T follicular helper cell (primary cell): ENCODE measurements around the gene KCNH1.
"Not testable (repeated sequence)": the region's sequence is repeated elsewhere in the genome, so short reads cannot be mapped to it uniquely, and the experiment has no call there.

ENCODE experiments used
- DNase-seq: peaks from one replicate; pipeline ENCODE4 v3.0.0-alpha.2; 2020; ENCODE audit warnings: low read depth

Gene KCNH1

DNA sequence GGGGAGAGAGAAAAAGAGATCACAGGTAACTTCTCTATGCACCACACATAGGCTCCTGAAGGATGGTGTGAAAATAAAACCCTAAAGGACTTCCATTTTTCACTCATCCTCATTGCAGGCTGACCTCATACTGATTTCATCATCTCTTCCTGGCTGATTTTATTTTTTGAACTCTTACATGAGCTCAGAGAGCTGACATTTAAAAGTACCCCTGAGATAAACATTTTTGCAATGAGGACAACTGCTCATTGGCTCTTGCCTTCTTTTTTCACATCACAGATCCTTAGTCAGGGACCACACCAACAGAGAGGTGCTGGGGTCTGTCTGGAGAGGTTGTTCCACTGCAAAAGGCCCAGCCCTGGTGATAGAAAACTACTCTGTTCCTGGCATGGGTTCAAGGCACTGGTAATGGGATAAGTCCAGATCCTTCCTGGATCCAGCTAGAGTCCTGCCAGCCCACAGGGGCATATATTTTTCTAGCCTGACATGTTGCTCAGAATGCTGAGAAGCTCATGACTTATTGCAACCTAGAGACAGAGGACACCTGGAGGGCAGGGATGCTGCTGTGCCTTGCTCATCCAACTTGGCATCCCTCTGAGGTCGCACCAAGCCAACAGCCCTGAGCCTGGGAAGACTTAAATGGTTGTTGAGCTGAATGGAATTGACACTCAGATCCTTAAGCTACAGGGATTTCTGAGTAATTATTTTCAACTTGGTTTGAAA is 445.3 kb downstream of the KCNH1 start:
- DNase-seq: no peak

GRCh38 chr1:210687582-210688279 is 446.2 kb downstream of the KCNH1 start:
- no peak for DNase-seq

DNA sequence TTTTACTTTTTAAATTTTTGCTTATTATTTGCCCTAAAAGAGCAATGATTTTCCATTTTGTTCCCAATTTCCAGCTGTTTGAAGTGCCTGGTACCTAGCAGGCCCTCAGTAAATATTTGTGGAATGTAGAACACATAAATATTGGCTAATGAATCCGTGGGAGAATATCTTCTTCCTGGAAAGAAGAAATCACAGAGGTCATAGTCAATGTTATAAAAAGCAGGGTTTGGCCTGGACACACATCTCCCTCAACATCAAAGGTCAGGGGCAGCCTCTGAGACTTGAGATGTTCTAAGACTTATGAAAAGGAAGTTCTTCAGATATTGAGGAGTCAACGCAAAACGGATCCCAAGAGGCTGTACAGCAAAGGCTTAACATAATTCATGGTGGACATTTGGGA is 447.1 kb downstream of the KCNH1 start:
- DNase-seq: no peak

DNA sequence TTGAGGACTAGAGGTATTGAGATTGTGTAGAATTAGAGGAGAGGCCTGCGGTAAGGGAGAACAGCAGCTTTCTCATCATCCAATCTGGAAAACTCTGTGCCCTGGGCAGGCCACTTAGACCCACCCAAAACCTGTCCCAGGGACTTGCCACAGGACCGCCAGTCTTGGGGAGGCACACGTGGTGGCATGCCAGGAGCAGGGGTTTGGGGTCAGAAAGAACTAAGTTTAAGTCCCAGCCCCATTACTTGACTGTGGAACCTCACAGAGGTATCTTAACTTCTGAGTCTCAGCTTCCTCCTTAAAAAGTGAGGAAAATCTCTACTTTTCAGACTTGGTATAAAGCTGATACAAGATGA is 448.7 kb downstream of the KCNH1 start:
- DNase-seq: no peak

GRCh38 chr1:210684466-210685294 is 449.3 kb downstream of the KCNH1 start:
- DNase-seq: no peak

GRCh38 chr1:210683403-210684047 is 450.4 kb downstream of the KCNH1 start:
- no peak for DNase-seq

- no peak for DNase-seq
These were observed 452.8 kb downstream of the KCNH1 start for GRCh38 chr1:210681158-210681557.

- no peak for DNase-seq
These were observed 455.6 kb downstream of the KCNH1 start for GRCh38 chr1:210678306-210678705.

DNA sequence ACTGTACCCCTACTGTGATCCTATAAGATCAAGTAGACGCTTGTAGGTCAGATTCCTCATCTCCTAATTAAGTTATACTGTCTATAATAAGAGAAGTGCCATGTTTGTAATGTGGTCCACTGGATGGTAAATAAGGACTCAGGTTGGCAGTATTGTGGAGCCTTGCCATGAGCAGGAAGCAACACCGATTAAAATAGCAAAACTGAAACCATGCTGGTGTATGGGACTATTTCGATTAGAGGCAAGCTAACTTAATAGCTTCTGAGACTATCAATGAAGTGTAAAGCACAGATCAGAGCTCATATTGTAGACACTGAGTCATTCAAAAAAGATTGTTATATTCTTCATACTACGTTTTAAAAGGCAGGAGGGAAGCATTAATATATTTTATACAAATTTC is 456.4 kb downstream of the KCNH1 start:
- DNase-seq: no peak

- no peak for DNase-seq
These were observed 457.4 kb downstream of the KCNH1 start for GRCh38 chr1:210676539-210676938.

GRCh38 chr1:210674151-210674550 is 459.8 kb downstream of the KCNH1 start:
- no peak for DNase-seq

GRCh38 chr1:210669951-210670350 is 464.0 kb downstream of the KCNH1 start:
- no peak for DNase-seq

- DNase-seq: no peak
These were observed 470.0 kb downstream of the KCNH1 start for GRCh38 chr1:210663730-210664573.

GRCh38 chr1:210662291-210663050 is 471.5 kb downstream of the KCNH1 start:
- no peak for DNase-seq

DNA sequence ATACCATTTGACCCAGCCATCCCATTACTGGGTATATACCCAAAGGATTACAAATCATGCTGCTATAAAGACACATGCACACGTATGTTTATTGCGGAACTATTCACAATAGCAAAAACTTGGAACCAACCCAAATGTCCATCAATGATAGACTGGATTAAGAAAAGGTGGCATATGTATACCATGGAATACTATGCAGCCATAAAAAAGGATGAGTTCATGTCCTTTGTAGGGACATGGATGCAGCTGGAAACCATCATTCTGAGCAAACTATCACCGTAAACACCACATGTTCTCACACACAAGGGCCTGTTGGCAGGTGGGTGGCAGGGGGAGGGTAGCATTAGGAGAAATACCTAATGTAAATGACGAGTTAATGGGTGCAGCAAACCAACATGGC is 472.4 kb downstream of the KCNH1 start:
- DNase-seq: not testable (repeated sequence)

DNA sequence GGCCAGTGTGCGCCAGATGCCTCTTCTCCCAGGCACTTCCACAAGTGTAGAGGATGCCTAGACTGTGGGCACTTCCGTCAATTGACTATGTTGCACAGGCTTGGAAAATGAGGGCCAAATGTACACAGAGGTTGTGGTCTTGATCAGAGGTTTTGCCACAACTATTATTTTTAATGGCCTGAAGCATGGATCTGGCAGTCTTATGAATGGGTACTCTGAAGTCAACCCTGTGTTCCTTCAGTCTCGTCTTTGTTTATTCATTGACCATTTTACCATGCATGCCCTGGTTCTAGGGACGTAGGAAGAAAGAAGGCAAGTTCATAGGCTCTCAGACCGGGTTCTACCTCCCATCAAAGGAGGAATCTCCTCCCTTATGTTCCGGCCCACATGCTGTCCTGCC is 476.1 kb downstream of the KCNH1 start:
- DNase-seq: no peak

DNA sequence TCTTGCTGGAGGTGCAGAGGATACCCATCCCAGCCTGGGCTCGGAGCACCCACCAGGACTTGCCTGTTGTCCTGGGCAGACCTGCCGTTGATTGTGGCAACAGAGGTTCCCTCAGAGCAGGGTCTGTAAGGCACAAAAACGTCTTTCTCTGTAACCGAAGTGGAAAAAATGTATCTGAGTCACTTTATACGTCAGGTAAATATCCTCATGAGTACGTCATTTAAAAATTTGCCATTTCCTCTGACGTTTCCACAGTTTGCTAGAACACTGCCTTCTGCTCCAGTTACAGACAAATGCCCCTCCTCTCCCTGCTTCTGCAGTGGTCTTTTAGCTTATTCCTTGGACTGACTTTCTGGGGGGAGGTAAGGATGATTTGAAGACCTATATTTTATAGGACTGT is 478.4 kb downstream of the KCNH1 start:
- no peak for DNase-seq

DNA sequence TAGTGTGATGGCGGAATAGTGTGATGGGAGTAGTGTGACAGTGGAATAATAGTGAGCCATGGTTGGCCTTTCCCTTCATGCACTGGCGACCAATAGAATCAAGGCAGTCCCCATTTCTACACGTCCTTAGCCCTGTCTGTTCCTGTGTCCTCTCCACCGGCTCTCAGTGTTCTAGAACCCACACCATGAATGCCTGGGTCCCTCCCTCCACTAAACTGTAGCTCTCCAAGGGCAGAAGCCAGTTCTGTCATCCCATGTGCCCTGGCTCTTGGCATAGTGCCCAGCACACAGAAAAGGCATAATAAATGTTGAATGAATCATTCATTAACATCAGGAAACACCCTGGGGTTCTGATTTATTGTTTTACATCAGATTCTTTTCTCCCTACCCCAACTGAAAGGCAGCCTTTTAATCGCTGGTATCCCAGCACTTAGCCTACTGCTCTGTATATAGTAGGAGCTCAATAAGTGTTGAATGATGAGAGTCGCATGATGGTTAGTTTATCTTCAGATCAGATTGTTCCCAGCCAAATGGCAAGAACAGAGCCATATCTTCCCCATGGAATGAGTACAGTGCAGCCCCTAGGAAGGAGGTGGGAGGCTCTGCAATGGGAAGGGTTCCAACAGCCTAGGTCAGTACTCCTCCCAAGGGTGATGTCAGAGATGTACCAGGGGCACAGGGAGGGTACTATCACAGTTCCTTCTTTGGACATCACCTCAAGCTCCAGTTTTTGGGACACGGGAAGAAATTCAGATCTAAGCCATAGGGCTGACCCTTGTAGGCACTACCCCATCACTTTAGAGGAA is 479.6 kb downstream of the KCNH1 start:
- DNase-seq: no peak

- DNase-seq: no peak
These were observed 480.2 kb downstream of the KCNH1 start for GRCh38 chr1:210653771-210654170.
